GM18498 (cell line): Measurements from ENCODE around the gene CD248.
"Not testable (repeated sequence)": the region's sequence is repeated elsewhere in the genome, so short reads cannot be mapped to it uniquely, and the experiment has no call there.

ENCODE experiments used
- ATAC-seq: cut with Tn5 transposase; IDR thresholded peaks from one replicate; pipeline ENCODE4 v1.9.1; 2021; ENCODE audit warnings: mild to moderate bottlenecking, moderate library complexity; ENCODE audit not compliant: unreplicated experiment

Gene CD248

DNA sequence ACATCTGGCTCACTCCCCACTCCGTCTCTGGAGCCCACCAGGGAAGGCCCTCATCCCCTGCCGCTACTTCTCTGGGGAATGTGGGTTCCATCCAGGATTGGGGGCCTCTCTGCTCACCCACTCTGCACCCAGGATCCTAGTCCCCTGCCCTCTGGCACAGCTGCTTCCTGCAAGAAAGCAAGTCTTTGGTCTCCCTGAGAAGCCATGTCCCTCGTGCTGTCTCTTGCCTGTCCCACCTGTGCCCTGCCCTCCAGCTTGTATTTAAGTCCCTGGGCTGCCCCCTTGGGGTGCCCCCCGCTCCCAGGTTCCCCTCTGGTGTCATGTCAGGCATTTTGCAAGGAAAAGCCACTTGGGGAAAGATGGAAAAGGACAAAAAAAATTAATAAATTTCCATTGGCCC lies 39.8 kb downstream of the CD248 start:
- ATAC-seq = not testable (repeated sequence)

DNA sequence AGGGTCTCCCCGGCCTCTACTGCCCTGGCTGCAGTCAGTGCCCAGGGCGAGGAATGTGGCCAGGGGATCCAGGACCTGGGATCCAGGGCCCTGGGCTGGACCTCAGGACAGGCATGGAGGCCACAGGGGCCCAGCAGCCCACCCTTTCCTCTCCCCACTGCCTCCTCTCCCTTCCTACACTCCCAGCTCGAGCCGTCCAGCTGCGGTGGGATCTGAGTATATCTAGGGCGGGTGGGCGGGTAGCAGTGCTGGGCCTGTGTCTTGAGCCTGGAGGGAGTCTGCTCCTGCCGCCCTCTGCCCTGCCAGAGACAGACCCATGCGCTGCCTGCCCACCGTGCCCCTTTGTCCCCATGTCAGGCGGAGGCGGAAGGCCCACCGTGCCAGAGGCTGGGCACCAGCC lies 40.2 kb downstream of the CD248 start:
- not testable (repeated sequence) for ATAC-seq

GRCh38 chr11:66275984-66276612 lies 40.7 kb downstream of the CD248 start:
- no peak for ATAC-seq

- no peak for ATAC-seq
Measured at GRCh38 chr11:66275396-66275795, 41.4 kb downstream of the CD248 start.

DNA sequence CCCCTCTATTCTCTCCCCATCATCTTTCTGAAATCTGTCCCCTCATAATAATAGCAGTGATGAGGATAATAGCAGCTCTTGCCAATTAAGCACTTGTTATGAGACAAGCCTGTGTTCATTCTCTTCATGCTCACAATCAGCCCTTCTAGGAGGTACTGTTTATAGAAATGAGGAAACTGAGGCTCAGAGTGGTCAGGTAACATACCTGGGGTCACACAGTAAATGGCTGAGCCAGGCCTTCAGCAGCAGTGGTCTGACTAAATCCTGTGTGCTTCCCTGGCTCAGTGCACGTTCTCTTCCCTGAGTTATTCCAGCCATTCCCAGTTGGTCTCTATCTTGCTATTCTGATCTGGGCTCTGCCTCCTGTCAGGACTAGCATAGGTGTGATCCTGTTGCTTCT lies 42.6 kb downstream of the CD248 start:
- no peak for ATAC-seq

DNA sequence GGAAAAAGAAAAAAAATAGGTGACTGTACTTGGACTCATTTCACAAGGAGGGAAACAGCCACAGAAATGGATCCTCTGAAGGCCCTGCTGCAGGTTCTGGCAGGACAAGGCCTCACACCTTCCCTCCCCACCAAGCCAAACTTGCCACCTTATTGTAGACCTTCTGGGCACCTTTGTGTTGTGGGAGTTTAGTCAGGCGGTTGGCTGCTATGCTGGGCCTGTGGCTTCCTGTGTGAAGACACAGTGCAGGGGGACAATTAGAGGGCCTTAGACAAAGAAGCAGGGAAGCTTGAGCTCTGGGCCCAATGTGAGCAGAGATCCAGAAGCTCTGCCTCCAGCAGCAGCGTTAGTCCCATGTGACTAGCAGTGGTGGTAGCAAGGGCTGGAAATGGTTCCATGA lies 44.2 kb downstream of the CD248 start:
- ATAC-seq = no peak

DNA sequence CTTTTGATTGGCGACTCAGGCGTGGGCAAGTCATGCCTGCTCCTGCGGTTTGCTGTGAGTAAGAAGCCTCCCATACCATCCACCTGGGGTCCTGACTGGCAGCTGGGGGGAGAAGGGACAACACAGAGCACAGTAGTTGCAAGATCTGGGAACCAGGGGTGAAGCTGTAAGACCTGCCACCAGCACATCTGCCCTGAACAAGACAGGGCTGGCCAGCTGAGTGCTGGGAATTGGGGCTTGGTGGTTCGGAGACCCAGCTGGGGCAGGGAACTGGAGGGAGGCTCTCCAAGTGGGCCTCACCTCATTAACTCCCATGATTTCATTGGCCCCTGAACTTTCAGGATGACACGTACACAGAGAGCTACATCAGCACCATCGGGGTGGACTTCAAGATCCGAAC lies 45.0 kb downstream of the CD248 start:
- ATAC-seq = no peak

DNA sequence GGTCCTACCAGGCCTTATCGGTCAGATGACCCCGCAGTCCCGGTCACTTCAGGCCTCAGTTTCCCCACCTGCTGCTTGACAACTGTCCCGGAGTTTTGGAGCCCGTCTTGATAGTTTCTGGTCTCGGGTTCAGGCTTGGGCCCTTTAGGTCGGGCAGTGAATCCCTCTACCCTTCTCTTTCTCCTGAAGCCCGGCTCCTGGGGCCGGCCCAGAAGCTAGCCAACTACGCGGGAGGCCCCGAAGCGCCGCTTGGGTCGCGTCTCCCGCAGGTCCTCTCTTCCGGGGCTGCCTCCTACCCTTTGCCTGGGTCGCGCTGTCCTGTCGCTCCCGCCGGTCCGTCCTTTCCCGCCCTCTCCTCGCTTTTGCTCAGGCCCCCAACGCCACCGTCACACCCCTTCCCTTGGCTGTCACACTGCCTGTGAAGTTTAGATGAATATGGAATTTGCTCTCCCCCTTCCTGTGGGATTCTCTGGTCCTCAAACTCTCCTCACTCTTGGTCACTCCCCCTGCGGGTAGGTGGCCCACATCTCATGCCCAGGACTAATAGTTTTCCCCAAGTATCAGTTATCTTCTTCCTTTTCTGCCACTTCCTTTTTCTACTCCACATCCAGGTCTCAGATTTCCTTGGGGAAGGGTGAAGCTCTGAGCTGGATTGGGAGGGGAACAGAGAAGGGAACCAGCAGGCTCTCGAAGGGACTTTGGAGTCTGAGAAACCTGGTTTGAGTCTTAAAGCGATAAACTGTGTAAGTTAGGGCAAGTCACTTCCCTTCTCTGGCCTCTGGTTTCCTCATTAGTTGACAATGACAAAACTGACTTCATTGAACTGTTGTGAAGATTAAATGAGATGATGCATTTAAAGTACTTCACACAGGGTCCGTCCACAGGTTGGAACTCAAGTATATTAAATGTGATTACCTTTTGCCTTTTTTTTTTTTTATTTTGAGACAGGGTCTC lies 47.6 kb downstream of the CD248 start:
- no peak for ATAC-seq

GRCh38 chr11:66268244-66268951 lies 48.4 kb downstream of the CD248 start, which contains the start of gene RAB1B:
Gene RAB1B, plus strand, starts transcription at chr11:66268639. Its CDS starts 41 bp downstream, at chr11:66268680.
- peak; percentile 77 for ATAC-seq

DNA sequence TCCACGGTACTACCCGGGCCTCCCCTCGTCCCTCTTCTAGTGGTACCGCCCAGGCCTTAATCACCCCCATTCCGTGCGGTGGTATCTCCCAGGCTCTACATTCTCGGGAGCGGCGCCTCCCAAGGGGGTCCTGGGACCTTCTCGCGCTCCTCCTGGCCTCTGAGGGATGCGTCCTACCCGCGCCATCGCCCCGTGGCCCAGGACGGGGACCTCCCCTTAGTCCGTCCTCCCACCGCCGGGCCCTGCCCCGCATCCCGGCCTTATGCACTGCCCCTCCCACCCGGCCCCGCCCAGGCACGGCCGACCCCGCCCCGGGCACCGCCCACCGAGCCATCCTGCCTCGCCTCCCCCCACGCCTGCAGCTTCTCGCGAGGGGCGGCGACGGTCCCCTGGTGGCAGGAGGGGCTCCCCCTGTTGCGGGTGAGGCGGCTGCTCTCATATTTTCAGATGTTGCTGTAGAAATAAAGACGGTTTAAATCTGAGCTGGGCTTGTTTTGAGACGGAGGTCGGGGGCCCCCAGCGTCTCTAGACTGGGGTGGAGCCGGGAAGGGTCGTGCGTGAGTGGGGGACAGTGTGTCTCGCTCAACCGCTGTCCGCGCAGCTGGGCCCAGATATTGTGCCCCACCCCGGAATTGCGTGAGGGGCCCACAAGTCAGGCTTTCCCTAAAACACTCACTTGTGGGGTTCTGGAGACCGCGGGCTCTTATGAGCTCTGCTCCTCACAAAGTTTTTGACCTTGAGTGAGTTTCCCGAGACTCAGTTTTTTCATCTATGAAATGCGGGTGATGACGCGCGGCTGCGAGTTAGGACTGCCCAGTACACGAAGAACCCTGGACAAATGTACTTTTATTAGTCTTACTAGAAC lies 49.2 kb downstream of the CD248 start:
- peak; percentile 57 for ATAC-seq

GRCh38 chr11:66267039-66267378 lies 49.8 kb downstream of the CD248 start:
- no peak for ATAC-seq

DNA sequence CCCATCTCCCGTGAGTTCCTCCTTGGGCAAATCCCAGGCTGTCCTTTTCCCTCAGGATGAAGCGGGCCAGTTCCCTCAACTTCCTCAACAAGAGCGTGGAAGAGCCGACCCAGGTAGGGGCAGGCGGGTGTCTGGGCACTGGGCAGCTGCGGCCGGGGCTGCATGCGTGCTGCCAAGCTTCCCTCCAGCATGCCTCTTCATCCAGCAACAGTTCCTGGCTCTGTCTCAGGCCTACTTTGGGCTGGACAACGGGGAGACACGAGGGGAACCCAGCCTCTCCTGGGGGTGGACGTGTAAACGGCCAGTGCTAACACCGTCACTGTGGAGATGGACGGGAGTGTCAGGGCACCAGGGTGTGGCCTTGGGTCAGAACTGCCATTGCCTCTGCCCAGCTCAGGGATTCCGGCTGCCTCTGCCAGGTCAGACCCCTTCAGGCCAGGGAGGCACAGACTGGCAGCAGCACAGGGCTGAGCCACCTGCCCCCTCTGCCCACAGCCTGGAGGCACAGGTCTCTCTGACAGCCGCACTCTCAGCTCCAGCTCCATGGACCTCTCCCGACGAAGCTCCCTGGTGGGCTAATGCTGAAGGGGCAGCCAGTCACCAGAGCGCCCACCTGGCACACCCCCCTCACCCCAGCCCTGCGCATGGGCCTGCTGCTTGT lies 50.3 kb downstream of the CD248 start:
- ATAC-seq = no peak

DNA sequence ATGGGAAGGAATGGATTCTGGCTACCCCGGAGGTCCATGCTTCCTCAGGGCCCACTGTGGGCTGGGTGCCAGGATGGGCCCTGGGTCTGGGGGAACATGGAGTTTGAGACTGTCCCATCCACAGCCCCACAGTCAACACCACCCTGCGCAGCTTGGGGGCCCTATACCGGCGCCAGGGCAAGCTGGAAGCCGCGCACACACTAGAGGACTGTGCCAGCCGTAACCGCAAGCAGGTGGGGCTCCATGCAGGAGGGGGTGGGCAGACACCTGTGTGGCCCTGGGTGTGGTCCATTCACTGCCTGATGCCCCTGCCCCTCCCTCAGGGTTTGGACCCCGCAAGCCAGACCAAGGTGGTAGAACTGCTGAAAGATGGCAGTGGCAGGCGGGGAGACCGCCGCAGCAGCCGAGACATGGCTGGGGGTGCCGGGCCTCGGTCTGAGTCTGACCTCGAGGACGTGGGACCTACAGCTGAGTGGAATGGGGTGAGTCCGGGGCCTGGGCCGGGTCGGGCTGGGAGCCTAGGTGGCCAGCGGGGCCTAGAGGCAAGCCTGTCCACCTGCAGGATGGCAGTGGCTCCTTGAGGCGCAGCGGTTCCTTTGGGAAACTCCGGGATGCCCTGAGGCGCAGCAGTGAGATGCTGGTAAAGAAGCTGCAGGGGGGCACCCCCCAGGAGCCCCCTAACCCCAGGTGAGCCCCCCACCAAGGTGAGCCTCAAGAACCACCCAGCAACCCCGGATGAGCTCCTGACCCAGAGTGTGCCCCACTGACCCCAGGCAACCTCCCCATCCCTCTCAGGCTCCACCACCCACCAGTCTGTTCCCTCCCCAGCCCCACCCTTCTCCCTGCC lies 51.1 kb downstream of the CD248 start:
- ATAC-seq = no peak

GRCh38 chr11:66264914-66265313 lies 51.9 kb downstream of the CD248 start:
- no peak for ATAC-seq
